ENCODE data around the gene FOLR1. TPM values are rescaled to one million over a fixed set of nuclear protein-coding genes. Genes with fewer than 3 reads are reported as not detected.

Gene FOLR1
- total RNA-seq, 1 donor from 2014 or later: not detected

GRCh38 chr11:72244361-72245262 is 52.7 kb downstream of the FOLR1 start:
- H3K4me3 Mint-ChIP-seq: peak overlapping the region; percentile 5
- CTCF ChIA-PET: interaction anchor here (1.0 kb wide), 1 partner anchor 169 kb away, joined by 3 read pairs; no protein-coding TSS in a partner anchor
- peaks cover 41% of the 10 kb centered on the region for H3K27me3 Mint-ChIP-seq
- intact Hi-C loops (cut with micrococcal nuclease): loop anchor here (5.0 kb wide), 1 partner anchor 168 kb away; no protein-coding TSS in a partner anchor
- POLR2A ChIA-PET: no interaction called here
- no peaks in the 10 kb centered on the region for H3K9me3 Mint-ChIP-seq
- ATAC-seq (ENCODE audit: low read depth) (no peak), DNase-seq (no peak)
- no peak for TF ChIP-seq CTCF (IDR thresholded peaks at IDR 0.05)
- peaks cover 26% of the 10 kb centered on the region for H3K4me1 Mint-ChIP-seq
- H3K27ac Mint-ChIP-seq: no peak overlapping the region
- no peaks in the 10 kb centered on the region for H3K36me3 Mint-ChIP-seq (ENCODE audit: low read depth)

- intact Hi-C loops (cut with micrococcal nuclease): no loop called here
Measured at GRCh38 chr11:72245263-72245816, 53.4 kb downstream of the FOLR1 start.

More at GRCh38 chr11:72245263-72245816, 53.4 kb downstream of the FOLR1 start:
- Mint-ChIP-seq H3K27me3 (peaks cover 43% of the 10 kb centered on the region), H3K27ac (no peak overlapping the region), H3K36me3 (ENCODE audit: low read depth) (no peaks in the 10 kb centered on the region), H3K9me3 (no peaks in the 10 kb centered on the region), H3K4me3 (no peak overlapping the region), H3K4me1 (peaks cover 24% of the 10 kb centered on the region)
- DNase-seq (no peak), ATAC-seq (ENCODE audit: low read depth) (no peak)
- CTCF ChIA-PET: interaction anchor here (1.0 to 1.4 kb wide), 2 partner anchors 8 to 168 kb away, joined by 3 read pairs; no protein-coding TSS in a partner anchor
- POLR2A ChIA-PET: no interaction called here
- TF ChIP-seq CTCF (IDR thresholded peaks at IDR 0.05): no peak

Other genes with a start within 250 kb of the FOLR1 start
- gene IL18BP, start 193.2 kb upstream of the FOLR1 start, total RNA-seq: 26.8 and 27.5 TPM in 2 replicates
- 146 and 163 TPM in 2 replicates for gene NUMA1, start 111.6 kb upstream of the FOLR1 start, total RNA-seq
- gene LRRC51, start 111.3 kb upstream of the FOLR1 start, total RNA-seq: 4.1 and 4.5 TPM in 2 replicates
- gene LAMTOR1, start 88.8 kb upstream of the FOLR1 start, total RNA-seq: 87.2 and 87.6 TPM in 2 replicates
- gene TOMT, start 86.2 kb upstream of the FOLR1 start, total RNA-seq: not detected in 2 replicates
- gene ANAPC15, start 79.4 kb upstream of the FOLR1 start, total RNA-seq: 44.4 and 56.3 TPM in 2 replicates
- gene FOLR3, start 56.4 kb upstream of the FOLR1 start, total RNA-seq: not detected in 2 replicates
- gene FOLR2, start 24.7 kb downstream of the FOLR1 start, total RNA-seq: 0.67 and 0.76 TPM in 2 replicates
- 107 and 129 TPM in 2 replicates for gene INPPL1, start 32.6 kb downstream of the FOLR1 start, total RNA-seq
- not detected in 2 replicates for gene PHOX2A, start 52.0 kb downstream of the FOLR1 start, total RNA-seq
- 25.7 and 28.8 TPM in 2 replicates for gene CLPB, start 242.4 kb downstream of the FOLR1 start, total RNA-seq